Measurements from ENCODE around the gene ZNF783. TPM values are rescaled to one million over a fixed set of nuclear protein-coding genes. Genes with fewer than 3 reads are reported as not detected.

ZNF783 gene
- 5.5 to 8.9 TPM (median 6.0 TPM) in 5 replicates for total RNA-seq (2022; extraction: Qiagen RNA extraction; ENCODE audit: low read depth)

GRCh38 chr7:149261829-149262617, at the start of gene ZNF783:
Gene ZNF783, plus strand, starts transcription at chr7:149262196. Its CDS starts 138 bp downstream, at chr7:149262334.

GRCh38 chr7:149239345-149240143, 22.5 kb upstream of the ZNF783 start, which contains the start of gene ZNF212:
Gene ZNF212, plus strand, starts transcription at chr7:149239651. Its CDS starts 128 bp downstream, at chr7:149239779.

Other genes with a start within 250 kb of the ZNF783 start
- gene PDIA4, start 233.7 kb upstream of the ZNF783 start, total RNA-seq (2022; extraction: Qiagen RNA extraction; ENCODE audit: low read depth) = 204 to 223 TPM (median 208 TPM) in 5 replicates
- gene ZNF786, start 171.5 kb upstream of the ZNF783 start, total RNA-seq (2022; extraction: Qiagen RNA extraction; ENCODE audit: low read depth) = 6.2 to 6.7 TPM (median 6.5 TPM) in 5 replicates
- 1.0 to 1.5 TPM (median 1.4 TPM) in 5 replicates for gene ZNF425, start 135.9 kb upstream of the ZNF783 start, total RNA-seq (2022; extraction: Qiagen RNA extraction; ENCODE audit: low read depth)
- gene ZNF398, start 114.7 kb upstream of the ZNF783 start, total RNA-seq (2022; extraction: Qiagen RNA extraction; ENCODE audit: low read depth) = 8.1 to 9.5 TPM (median 8.9 TPM) in 5 replicates
- 21.4 to 28.0 TPM (median 25.0 TPM) in 5 replicates for gene ZNF282, start 66.7 kb upstream of the ZNF783 start, total RNA-seq (2022; extraction: Qiagen RNA extraction; ENCODE audit: low read depth)
- 11.6 to 14.0 TPM (median 12.6 TPM) in 5 replicates for gene ZNF212, start 22.5 kb upstream of the ZNF783 start, total RNA-seq (2022; extraction: Qiagen RNA extraction; ENCODE audit: low read depth)
- gene ZNF777, start 198.9 kb downstream of the ZNF783 start, total RNA-seq (2022; extraction: Qiagen RNA extraction; ENCODE audit: low read depth) = 16.2 to 21.0 TPM (median 20.0 TPM) in 5 replicates
- 14.3 to 18.2 TPM (median 17.0 TPM) in 5 replicates for gene ZNF746, start 235.6 kb downstream of the ZNF783 start, total RNA-seq (2022; extraction: Qiagen RNA extraction; ENCODE audit: low read depth)

Data from A549 treated with CpdA at 1 μM for 4 hours (cell line).